ENCODE measurements around the gene MAPK7. TPM values are rescaled to one million over a fixed set of nuclear protein-coding genes. Genes with fewer than 3 reads are reported as not detected.

MAPK7 gene
- total RNA-seq: 10 to 100 TPM; 29.5 to 62.4 (median 39.3) TPM

GRCh38 chr17:19378416-19379360 lies at the start of gene MAPK7:
TSS of gene MAPK7 (plus strand) at chr17:19378498. CDS start at chr17:19378901, 403 bp downstream.
- WGBS, 2 donors: 3 to 10% methylated on average over 32 to 53 of the region's 69 CpGs
- peak; percentile 50 to 53 for TF ChIP-seq POLR2A (IDR thresholded peaks at IDR 0.05)
- no peak for TF ChIP-seq CTCF (IDR thresholded peaks at IDR 0.05)
- Histone ChIP-seq H3K27ac (peak within 1 kb of the TSS; percentile 92 to 99 (median 94)), H3K36me3 (peaks cover 2 to 48% (median 30%) of the 10 kb centered on the region in 3 donors), H3K27me3 (no peaks in the 10 kb centered on the region), H3K4me3 (peak within 1 kb of the TSS; percentile 80 to 87 (median 83)), H3K9me3 (no peaks in the 10 kb centered on the region), H3K4me1 (peaks cover 0 to 56% (median 13%) of the 10 kb centered on the region in 4 donors)
- DNase-seq (ENCODE audit: low spot score in 2 of 2): no peak

DNA sequence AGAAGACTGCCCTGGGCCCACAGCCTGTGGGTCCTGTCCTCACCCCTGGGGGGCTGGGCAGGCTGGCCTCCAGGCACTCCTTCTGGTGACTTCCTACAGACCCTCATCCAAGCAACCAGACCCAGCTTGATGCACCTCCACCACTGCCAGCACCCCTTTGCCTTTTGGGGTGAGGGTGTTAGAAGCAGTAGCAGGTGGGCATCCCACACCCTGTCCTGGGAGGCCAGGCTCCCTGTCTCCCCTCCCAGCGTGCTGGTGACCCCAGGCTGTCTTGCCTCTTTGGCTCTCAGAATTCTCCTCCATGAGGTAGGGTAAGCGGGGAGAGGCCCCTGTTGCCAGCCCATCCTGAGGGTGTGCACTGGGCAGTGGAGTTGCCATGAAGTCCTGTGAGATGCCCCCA lies 49.2 kb upstream of the MAPK7 start:
- no peak for TF ChIP-seq CTCF (IDR thresholded peaks at IDR 0.05)
- no peak for TF ChIP-seq POLR2A (IDR thresholded peaks at IDR 0.05)
- TF ChIP-seq EP300 (IDR thresholded peaks at IDR 0.05): no peak
- peaks cover 0 to 71% (median 0%) of the 10 kb centered on the region in 3 donors for H3K36me3 ChIP-seq
- DNase-seq (ENCODE audit: low spot score in 2 of 2): no peak

DNA sequence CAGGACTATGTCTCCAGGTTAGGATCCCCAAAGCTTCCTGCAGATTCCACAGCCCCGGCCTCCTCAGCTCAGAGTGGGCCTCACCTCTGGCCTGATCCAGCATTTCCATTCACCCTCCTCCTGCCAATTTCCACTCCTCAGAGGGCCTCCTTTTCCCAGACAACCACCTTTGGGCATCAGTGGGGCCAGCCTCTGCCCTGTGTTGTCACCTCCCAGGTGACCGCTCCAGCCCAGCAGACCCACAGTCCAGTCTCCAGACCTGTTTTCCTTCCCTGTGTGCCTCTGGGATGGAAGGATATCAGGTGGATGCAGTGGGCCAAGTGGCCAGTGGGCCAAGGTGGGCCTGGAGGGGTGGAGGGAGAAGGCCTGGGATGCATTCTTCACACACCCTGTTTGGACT lies 48.5 kb upstream of the MAPK7 start:
- 92 to 96% methylated on average over 2 of the region's 2 CpGs for WGBS, 2 donors
- peaks cover 0 to 6% (median 2%) of the 10 kb centered on the region in 4 donors for H3K9me3 ChIP-seq
- no peak for DNase-seq (ENCODE audit: low spot score in 2 of 2)
- peaks cover 0 to 73% (median 0%) of the 10 kb centered on the region in 3 donors for H3K36me3 ChIP-seq
- no peaks in the 10 kb centered on the region for H3K27me3 ChIP-seq
- H3K4me3 ChIP-seq: no peak overlapping the region
- peaks cover 0 to 11% (median 0%) of the 10 kb centered on the region in 4 donors for H3K4me1 ChIP-seq
- H3K27ac ChIP-seq: no peak overlapping the region
- TF ChIP-seq POLR2A (IDR thresholded peaks at IDR 0.05) (no peak), EP300 (IDR thresholded peaks at IDR 0.05) (no peak), CTCF (IDR thresholded peaks at IDR 0.05) (no peak)

More for the DNA sequence above, 49.2 kb upstream of the MAPK7 start:
- Histone ChIP-seq H3K9me3 (peaks cover 0 to 6% (median 2%) of the 10 kb centered on the region in 4 donors), H3K27ac (no peak overlapping the region), H3K4me1 (peaks cover 0 to 7% (median 0%) of the 10 kb centered on the region in 4 donors), H3K27me3 (no peaks in the 10 kb centered on the region), H3K4me3 (no peak overlapping the region)
- WGBS, 2 donors: 88 to 94% methylated on average over 2 of the region's 2 CpGs

DNA sequence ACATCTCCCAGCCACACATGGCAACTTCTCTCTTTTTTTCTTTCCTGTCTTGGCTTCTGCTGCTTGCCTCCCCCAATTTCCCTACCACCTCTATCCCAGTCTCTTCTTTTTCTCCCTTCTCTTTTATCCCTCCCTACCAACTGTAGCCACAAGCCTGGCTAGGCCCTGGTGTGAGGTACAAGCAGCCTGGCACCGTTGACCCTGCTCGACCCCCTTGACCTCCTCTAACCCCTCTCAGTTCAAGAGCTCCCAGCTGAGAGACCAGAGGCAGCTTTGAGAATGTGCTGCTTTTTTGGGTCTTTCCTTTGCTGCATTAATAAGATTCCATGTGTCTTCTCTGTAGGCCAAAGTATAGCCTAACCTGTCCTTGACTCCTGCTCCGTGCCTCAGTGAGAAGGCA lies 48.0 kb upstream of the MAPK7 start:
- no peak for DNase-seq (ENCODE audit: low spot score in 2 of 2)
- Histone ChIP-seq H3K27ac (no peak overlapping the region), H3K27me3 (no peaks in the 10 kb centered on the region), H3K36me3 (peaks cover 0 to 70% (median 0%) of the 10 kb centered on the region in 3 donors), H3K4me3 (no peak overlapping the region), H3K9me3 (peaks cover 0 to 3% (median 1%) of the 10 kb centered on the region in 4 donors), H3K4me1 (peaks cover 0 to 11% (median 0%) of the 10 kb centered on the region in 4 donors)
- 61 to 63% methylated on average over 3 of the region's 3 CpGs for WGBS, 2 donors
- TF ChIP-seq CTCF (IDR thresholded peaks at IDR 0.05) (no peak), EP300 (IDR thresholded peaks at IDR 0.05) (no peak), POLR2A (IDR thresholded peaks at IDR 0.05) (no peak)

DNA sequence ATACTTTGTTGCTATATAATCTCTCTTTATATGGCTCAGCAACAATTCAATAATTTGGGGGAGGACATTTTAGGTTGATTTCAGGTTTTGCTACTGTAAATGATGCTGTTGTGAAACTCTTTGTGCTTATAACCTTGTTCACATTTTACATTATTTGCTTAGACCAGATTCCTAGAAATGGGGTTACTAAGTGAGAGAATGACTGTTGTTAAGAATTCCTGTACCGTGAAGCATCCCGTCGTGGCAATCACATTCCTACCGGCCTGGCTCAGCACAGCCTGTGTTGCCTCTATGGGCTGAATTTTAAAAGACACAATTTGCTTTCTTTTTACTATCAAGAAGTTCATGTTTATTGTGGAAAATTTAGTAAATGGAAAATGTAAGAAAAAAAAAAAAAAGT lies 47.2 kb upstream of the MAPK7 start:
- Histone ChIP-seq H3K9me3 (no peaks in the 10 kb centered on the region), H3K4me3 (no peak overlapping the region), H3K4me1 (peaks cover 0 to 11% (median 0%) of the 10 kb centered on the region in 4 donors), H3K27me3 (no peaks in the 10 kb centered on the region), H3K36me3 (peaks cover 0 to 75% (median 0%) of the 10 kb centered on the region in 3 donors), H3K27ac (no peak overlapping the region)
- TF ChIP-seq CTCF (IDR thresholded peaks at IDR 0.05) (no peak), EP300 (IDR thresholded peaks at IDR 0.05) (no peak), POLR2A (IDR thresholded peaks at IDR 0.05) (no peak)
- DNase-seq (ENCODE audit: low spot score in 2 of 2): no peak
- 42 to 47% methylated on average over 4 of the region's 4 CpGs for WGBS, 2 donors
